A673 (cell line): ENCODE measurements around the gene C1QTNF5. TPM values are rescaled to one million over a fixed set of nuclear protein-coding genes. Genes with fewer than 3 reads are reported as not detected.

ENCODE experiments used
- BruUV-seq: library from RNA; stranded (reverse); fragments of 400-500 nt; replicated peaks from 2 replicates; lab custom pipeline; 2021; lab: Mats Ljungman, UMichigan
- CTCF ChIA-PET: fragments of 300-600 bp; sonication (Branson Sonifier 250); formaldehyde crosslinking; loops from one replicate; lab custom pipeline; 2022; ENCODE audit warnings: antibody characterized with exemption; lab: Charles Lee
- POLR2A ChIA-PET: fragments of 300-600 bp; sonication (Branson Sonifier 250); formaldehyde crosslinking; loops from one replicate; lab custom pipeline; 2022; ENCODE audit warnings: antibody characterized with exemption; ENCODE audit not compliant: low non-redundant PET; lab: Charles Lee
- DNase-seq: peaks from one replicate; pipeline ENCODE4 v3.0.0-alpha.2; 2015; ENCODE audit warnings: low spot score
- H3K27ac ChIP-seq: fragments of 200-600 bp; sonication (generic); 2 replicates; pipeline ENCODE4 v1.5.1; 2016; ENCODE audit warnings: mixed run types, low read depth, mild to moderate bottlenecking, mixed read lengths, antibody characterized with exemption, low read length; ENCODE audit not compliant: poor library complexity, severe bottlenecking
- H3K27me3 ChIP-seq: fragments of 200-600 bp; sonication (generic); replicated peaks from 2 replicates; pipeline ENCODE4 v1.6.1; 2017; ENCODE audit warnings: mixed run types, low read depth, mild to moderate bottlenecking, mixed read lengths, antibody characterized with exemption, low read length; ENCODE audit not compliant: insufficient read depth, poor library complexity
- H3K36me3 ChIP-seq: fragments of 200-600 bp; sonication (generic); 2 replicates; pipeline ENCODE4 v1.6.1; 2016; ENCODE audit warnings: mixed run types, mild to moderate bottlenecking, mixed read lengths, antibody characterized with exemption, low read length; ENCODE audit not compliant: insufficient read depth, poor library complexity, severe bottlenecking
- H3K4me1 ChIP-seq: fragments of 200-600 bp; sonication (generic); 2 replicates; pipeline ENCODE4 v1.6.1; 2017; ENCODE audit warnings: mixed run types, mild to moderate bottlenecking, mixed read lengths, antibody characterized with exemption, low read length; ENCODE audit not compliant: insufficient read depth, poor library complexity, severe bottlenecking
- H3K4me3 ChIP-seq: fragments of 200-600 bp; sonication (generic); 2 replicates; pipeline ENCODE4 v1.5.1; 2016; ENCODE audit warnings: low read depth, mixed run types, mild to moderate bottlenecking, mixed read lengths, low read length; ENCODE audit not compliant: poor library complexity, severe bottlenecking
- H3K9me3 ChIP-seq: fragments of 200-600 bp; sonication (generic); 2 replicates; pipeline ENCODE4 v1.6.1; 2016; ENCODE audit warnings: mixed run types, low read depth, mild to moderate bottlenecking, mixed read lengths, antibody characterized with exemption, low read length; ENCODE audit not compliant: poor library complexity, severe bottlenecking
- CTCF ChIP-seq: fragments of 300-800, 200-600 bp; sonication (generic); conservative IDR thresholded peaks from 2 replicates; pipeline ENCODE4 v1.5.1; 2017; ENCODE audit warnings: low read depth, mild to moderate bottlenecking, antibody characterized with exemption, low read length, moderate library complexity, mixed read lengths
- EZH2 ChIP-seq: fragments of 200-600 bp; sonication (generic); IDR thresholded peaks from 2 replicates; pipeline ENCODE4 v1.6.1; 2017; ENCODE audit warnings: borderline replicate concordance, low read depth, mild to moderate bottlenecking, mixed read lengths, antibody characterized with exemption, low read length; ENCODE audit not compliant: poor library complexity, severe bottlenecking
- intact Hi-C: fragments of 100-400 bp; cut with micrococcal nuclease; formaldehyde crosslinking; loops from one replicate; pipeline ENCODE4 v1.10.0; 2022; ENCODE audit not compliant: unreplicated experiment
- total RNA-seq: library from RNA; stranded (reverse); gene quantifications from 2 replicates; pipeline ENCODE4 v1.2.3, GENCODE V29; 2021

C1QTNF5 gene
- total RNA-seq, 1 experiment from 2014 or later, result not detected

- ChIA-PET POLR2A (no interaction called here), CTCF (interaction anchor here (0.6 to 1.8 kb wide), 2 partner anchors 96 to 257 kb away, joined by 4 to 5 read pairs; partner anchors contain the start of gene HINFP)
- peaks cover 6% of the 10 kb centered on the region for H3K4me1 ChIP-seq
- no peak for DNase-seq
- no peaks in the 10 kb centered on the region for H3K36me3 ChIP-seq
- H3K4me3 ChIP-seq, result no peak overlapping the region
- no TSS peak for BruUV-seq
- intact Hi-C loops, result no loop called here
- TF ChIP-seq EZH2, result no peak
- no peak for TF ChIP-seq CTCF
- no peaks in the 10 kb centered on the region for H3K9me3 ChIP-seq
- no peaks in the 10 kb centered on the region for H3K27me3 ChIP-seq
- H3K27ac ChIP-seq, result no peak overlapping the region
Measured at GRCh38 chr11:119378851-119379465, 38.3 kb upstream of the C1QTNF5 start.

GRCh38 chr11:119377961-119378667 is 37.4 kb upstream of the C1QTNF5 start:
- intact Hi-C loops, result no loop called here
- no peaks in the 10 kb centered on the region for H3K27me3 ChIP-seq
- BruUV-seq, result no TSS peak
- TF ChIP-seq EZH2 (no peak), CTCF (no peak)
- POLR2A ChIA-PET, result no interaction called here
- H3K9me3 ChIP-seq, result no peaks in the 10 kb centered on the region
- no peak overlapping the region for H3K4me3 ChIP-seq
- DNase-seq, result no peak
- H3K36me3 ChIP-seq, result no peaks in the 10 kb centered on the region
- CTCF ChIA-PET, result interaction anchor here (0.5 to 1.8 kb wide), 2 partner anchors 60 to 97 kb away, joined by 4 to 5 read pairs; no protein-coding TSS in a partner anchor
- peaks cover 6% of the 10 kb centered on the region for H3K4me1 ChIP-seq
- H3K27ac ChIP-seq, result no peak overlapping the region

GRCh38 chr11:119377112-119377901 is 36.6 kb upstream of the C1QTNF5 start:
- POLR2A ChIA-PET, result no interaction called here
- CTCF ChIA-PET, result interaction anchor here (2.0 kb wide), 1 partner anchor 98 kb away, joined by 6 read pairs; no protein-coding TSS in a partner anchor
- no TSS peak for BruUV-seq
- Histone ChIP-seq H3K4me1 (peaks cover 6% of the 10 kb centered on the region), H3K36me3 (no peaks in the 10 kb centered on the region), H3K27me3 (no peaks in the 10 kb centered on the region), H3K4me3 (no peak overlapping the region), H3K9me3 (no peaks in the 10 kb centered on the region), H3K27ac (no peak overlapping the region)
- TF ChIP-seq CTCF, result no peak
- no peak for TF ChIP-seq EZH2
- no peak for DNase-seq
- intact Hi-C loops, result no loop called here
